Measurements from ENCODE around the gene DDOST. TPM values are rescaled to one million over a fixed set of nuclear protein-coding genes. Genes with fewer than 3 reads are reported as not detected.

DDOST gene
- total and polyA plus RNA-seq, 10 of the 15 experiments (the other 5 are each of a cell fraction or from before 2014, with no cell fraction given): 100 to 274 (median 201) TPM

- POLR2A ChIA-PET: interaction anchor here (0.6 to 0.9 kb wide), 3 partner anchors 8 to 120 kb away, joined by 3 to 8 read pairs (median 3); partner anchors contain the start of gene DDOST
- no peaks in the 10 kb centered on the region for H4K20me1 ChIP-seq (ENCODE audit: control insufficient read depth, insufficient read depth)
- no TSS peak for BruUV-seq (replicated peaks)
- TF ChIP-seq NBN (IDR thresholded peaks at IDR 0.05) (0 out of 2 replicates have a peak, but pooled peaks have one; percentile 17), ATF2 (IDR thresholded peaks at IDR 0.05; ENCODE audit: low read length) (no peak), RAD51 (IDR thresholded peaks at IDR 0.05) (peak; percentile 67), MYB (IDR thresholded peaks at IDR 0.05; ENCODE audit: borderline replicate concordance, low read depth, low read length) (no peak), SUZ12 (IDR thresholded peaks at IDR 0.05; ENCODE audit: unreplicated experiment) (no peak), HDAC2 (IDR thresholded peaks at IDR 0.05) (no peak)
- TF ChIP-seq, protein P1, sequence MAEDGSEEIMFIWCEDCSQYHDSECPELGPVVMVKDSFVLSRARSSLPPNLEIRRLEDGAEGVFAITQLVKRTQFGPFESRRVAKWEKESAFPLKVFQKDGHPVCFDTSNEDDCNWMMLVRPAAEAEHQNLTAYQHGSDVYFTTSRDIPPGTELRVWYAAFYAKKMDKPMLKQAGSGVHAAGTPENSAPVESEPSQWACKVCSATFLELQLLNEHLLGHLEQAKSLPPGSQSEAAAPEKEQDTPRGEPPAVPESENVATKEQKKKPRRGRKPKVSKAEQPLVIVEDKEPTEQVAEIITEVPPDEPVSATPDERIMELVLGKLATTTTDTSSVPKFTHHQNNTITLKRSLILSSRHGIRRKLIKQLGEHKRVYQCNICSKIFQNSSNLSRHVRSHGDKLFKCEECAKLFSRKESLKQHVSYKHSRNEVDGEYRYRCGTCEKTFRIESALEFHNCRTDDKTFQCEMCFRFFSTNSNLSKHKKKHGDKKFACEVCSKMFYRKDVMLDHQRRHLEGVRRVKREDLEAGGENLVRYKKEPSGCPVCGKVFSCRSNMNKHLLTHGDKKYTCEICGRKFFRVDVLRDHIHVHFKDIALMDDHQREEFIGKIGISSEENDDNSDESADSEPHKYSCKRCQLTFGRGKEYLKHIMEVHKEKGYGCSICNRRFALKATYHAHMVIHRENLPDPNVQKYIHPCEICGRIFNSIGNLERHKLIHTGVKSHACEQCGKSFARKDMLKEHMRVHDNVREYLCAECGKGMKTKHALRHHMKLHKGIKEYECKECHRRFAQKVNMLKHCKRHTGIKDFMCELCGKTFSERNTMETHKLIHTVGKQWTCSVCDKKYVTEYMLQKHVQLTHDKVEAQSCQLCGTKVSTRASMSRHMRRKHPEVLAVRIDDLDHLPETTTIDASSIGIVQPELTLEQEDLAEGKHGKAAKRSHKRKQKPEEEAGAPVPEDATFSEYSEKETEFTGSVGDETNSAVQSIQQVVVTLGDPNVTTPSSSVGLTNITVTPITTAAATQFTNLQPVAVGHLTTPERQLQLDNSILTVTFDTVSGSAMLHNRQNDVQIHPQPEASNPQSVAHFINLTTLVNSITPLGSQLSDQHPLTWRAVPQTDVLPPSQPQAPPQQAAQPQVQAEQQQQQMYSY (CRISPR knock-in tag; IDR thresholded peaks at IDR 0.05): no peak
- TF ChIP-seq, protein P2, sequence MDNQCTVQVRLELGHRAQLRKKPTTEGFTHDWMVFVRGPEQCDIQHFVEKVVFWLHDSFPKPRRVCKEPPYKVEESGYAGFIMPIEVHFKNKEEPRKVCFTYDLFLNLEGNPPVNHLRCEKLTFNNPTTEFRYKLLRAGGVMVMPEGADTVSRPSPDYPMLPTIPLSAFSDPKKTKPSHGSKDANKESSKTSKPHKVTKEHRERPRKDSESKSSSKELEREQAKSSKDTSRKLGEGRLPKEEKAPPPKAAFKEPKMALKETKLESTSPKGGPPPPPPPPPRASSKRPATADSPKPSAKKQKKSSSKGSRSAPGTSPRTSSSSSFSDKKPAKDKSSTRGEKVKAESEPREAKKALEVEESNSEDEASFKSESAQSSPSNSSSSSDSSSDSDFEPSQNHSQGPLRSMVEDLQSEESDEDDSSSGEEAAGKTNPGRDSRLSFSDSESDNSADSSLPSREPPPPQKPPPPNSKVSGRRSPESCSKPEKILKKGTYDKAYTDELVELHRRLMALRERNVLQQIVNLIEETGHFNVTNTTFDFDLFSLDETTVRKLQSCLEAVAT (IDR thresholded peaks at IDR 0.05): no peak
- TF ChIP-seq, protein P3, sequence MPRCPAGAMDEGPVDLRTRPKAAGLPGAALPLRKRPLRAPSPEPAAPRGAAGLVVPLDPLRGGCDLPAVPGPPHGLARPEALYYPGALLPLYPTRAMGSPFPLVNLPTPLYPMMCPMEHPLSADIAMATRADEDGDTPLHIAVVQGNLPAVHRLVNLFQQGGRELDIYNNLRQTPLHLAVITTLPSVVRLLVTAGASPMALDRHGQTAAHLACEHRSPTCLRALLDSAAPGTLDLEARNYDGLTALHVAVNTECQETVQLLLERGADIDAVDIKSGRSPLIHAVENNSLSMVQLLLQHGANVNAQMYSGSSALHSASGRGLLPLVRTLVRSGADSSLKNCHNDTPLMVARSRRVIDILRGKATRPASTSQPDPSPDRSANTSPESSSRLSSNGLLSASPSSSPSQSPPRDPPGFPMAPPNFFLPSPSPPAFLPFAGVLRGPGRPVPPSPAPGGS (IDR thresholded peaks at IDR 0.05; ENCODE audit: borderline replicate concordance, insufficient read depth, low read depth, low read length, poor library complexity, severe bottlenecking): no peak
- TF ChIP-seq, protein P4, sequence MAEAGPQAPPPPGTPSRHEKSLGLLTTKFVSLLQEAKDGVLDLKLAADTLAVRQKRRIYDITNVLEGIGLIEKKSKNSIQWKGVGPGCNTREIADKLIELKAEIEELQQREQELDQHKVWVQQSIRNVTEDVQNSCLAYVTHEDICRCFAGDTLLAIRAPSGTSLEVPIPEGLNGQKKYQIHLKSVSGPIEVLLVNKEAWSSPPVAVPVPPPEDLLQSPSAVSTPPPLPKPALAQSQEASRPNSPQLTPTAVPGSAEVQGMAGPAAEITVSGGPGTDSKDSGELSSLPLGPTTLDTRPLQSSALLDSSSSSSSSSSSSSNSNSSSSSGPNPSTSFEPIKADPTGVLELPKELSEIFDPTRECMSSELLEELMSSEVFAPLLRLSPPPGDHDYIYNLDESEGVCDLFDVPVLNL (IDR thresholded peaks at IDR 0.05; ENCODE audit: low read depth, low read length): no peak
Observed at GRCh38 chr1:20634065-20634593, 27.0 kb downstream of the DDOST start.

More at GRCh38 chr1:20634065-20634593, 27.0 kb downstream of the DDOST start:
- ATAC-seq (peak; percentile 11; the same call in 2 of the 3 replicates), DNase-seq (ENCODE audit: low read depth, low spot score) (peak; percentile 13), FAIRE-seq (no peak)
- no peaks in the 10 kb centered on the region; the same call in 2 of the 3 replicates for H3K9me3 ChIP-seq (replicated peaks; ENCODE audit: control insufficient read depth, insufficient read depth, low read length)
- H3K27me3 ChIP-seq (replicated peaks in 1 of 2; ENCODE audit: control insufficient read depth in 2 of 2, insufficient read depth in 2 of 2, low read length in 1 of 2): no peaks in the 10 kb centered on the region
- no peak overlapping the region for H3K27ac ChIP-seq (ENCODE audit: control insufficient read depth, insufficient read depth)
- peak overlapping the region; percentile 98 for H3K4me2 ChIP-seq (ENCODE audit: control insufficient read depth, insufficient read depth)
- H3K79me2 ChIP-seq (ENCODE audit: control insufficient read depth, insufficient read depth, low read length): no peaks in the 10 kb centered on the region
- intact Hi-C loops (cut with micrococcal nuclease; ENCODE audit: unreplicated experiment) (loop anchor here (10.0 kb wide), 1 partner anchor 419 kb away; no protein-coding TSS in a partner anchor), in situ Hi-C loops (cut with MboI) (no loop called here)
- H3K4me3 ChIP-seq: peak overlapping the region; percentile 93; the same call in 1 of the 2 replicates
- peak overlapping the region; percentile 90 for H2AFZ ChIP-seq (ENCODE audit: control insufficient read depth, low read depth, low read length)
- CTCF ChIA-PET: interaction anchor here (0.5 to 4.0 kb wide), 20 partner anchors 8 to 561 kb away, joined by 3 to 31 read pairs (median 4); partner anchors contain the start of genes DDOST and MUL1
- SMC1A ChIA-PET (ENCODE audit: uncharacterized antibody, unreplicated experiment): interaction anchor here (0.6 to 1.5 kb wide), 5 partner anchors 9 to 112 kb away, joined by 3 to 6 read pairs (median 3); partner anchors contain the start of gene DDOST
- H3K9ac ChIP-seq (ENCODE audit: control insufficient read depth, insufficient read depth, low read length): peak overlapping the region; percentile 21; the same call in 1 of the 2 replicates
- H3K4me1 ChIP-seq (ENCODE audit: control insufficient read depth, insufficient read depth, low read length): peaks cover 8% of the 10 kb centered on the region; the same call in 1 of the 2 replicates
- H3K36me3 ChIP-seq (ENCODE audit: control insufficient read depth in 2 of 2, insufficient read depth in 2 of 2, low read length in 1 of 2): no peaks in the 10 kb centered on the region
- WGBS (ENCODE audit: insufficient coverage, insufficient replicate concordance, low lambda C conversion rate, missing lambda C conversion rate): 10% methylated on average over 11 of the region's 11 CpGs
- RAD21 ChIA-PET (ENCODE audit: unreplicated experiment): interaction anchor here (0.8 to 2.8 kb wide), 5 partner anchors 26 to 561 kb away, joined by 3 to 10 read pairs (median 4); no protein-coding TSS in a partner anchor
